ENCODE data around the gene C2CD4A.

C2CD4A gene

DNA sequence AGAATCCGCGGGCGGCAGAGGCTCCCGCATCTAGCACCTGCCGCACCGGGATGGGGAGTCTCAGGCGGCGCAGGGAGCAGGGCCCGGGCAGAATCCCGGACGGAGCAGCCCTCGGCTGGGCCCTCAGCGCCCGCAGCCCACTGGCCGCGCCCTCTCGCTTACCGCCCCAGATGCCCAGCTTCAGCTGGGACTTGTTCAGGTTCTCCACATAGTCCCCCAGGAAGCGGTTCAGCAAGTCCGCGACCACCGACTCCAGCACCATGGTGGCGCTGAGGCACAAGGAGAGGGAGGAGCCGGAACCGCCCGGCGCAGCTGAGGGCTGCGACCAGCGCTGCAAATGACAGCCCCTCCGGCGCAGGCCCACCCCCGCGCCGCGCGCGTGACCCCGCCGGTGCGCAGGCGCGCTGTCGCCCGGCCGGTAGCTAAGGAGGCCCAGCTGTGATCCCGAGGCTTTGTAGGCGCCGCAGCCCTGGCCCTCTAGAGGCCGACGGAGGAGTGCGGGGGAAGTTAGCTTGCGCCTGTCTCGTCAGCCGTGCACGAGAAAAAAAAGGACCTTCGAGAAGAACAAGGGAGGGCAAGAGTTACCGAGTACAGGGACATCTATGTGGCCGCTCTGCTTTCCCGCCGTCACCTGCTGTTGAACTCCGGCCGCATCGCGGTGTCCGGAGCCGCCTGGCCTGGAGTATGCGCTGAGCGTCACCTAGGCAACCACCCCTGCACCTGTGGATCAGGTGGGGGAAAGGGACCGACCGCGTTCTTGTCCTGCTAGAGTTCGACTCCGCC lies 6.5 kb upstream of the C2CD4A start, which contains the start of gene VPS13C:
Gene VPS13C (minus strand): TSS at position 335 of the 783 bp plus-strand sequence. CDS start 73 bp downstream, at position 262.
- no peak for FAIRE-seq

DNA sequence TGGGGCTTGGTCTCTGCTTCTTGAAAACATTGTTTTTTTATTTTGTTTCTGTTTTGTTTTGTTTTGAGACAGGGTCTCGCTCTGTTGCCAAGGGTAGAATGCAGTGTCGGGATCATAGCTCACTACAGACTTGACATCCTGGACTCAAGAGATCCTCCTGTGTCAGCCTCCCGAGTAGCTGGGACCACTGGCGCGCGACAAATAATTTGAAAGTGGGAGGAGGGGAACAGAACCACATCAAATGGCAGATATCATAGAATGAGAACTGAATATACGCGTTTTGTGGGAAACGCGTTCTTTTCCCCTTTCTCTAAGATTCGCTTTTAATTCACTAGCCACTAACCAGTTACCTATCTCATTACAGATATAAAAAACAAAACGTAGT lies 5.9 kb upstream of the C2CD4A start:
- FAIRE-seq = no peak

DNA sequence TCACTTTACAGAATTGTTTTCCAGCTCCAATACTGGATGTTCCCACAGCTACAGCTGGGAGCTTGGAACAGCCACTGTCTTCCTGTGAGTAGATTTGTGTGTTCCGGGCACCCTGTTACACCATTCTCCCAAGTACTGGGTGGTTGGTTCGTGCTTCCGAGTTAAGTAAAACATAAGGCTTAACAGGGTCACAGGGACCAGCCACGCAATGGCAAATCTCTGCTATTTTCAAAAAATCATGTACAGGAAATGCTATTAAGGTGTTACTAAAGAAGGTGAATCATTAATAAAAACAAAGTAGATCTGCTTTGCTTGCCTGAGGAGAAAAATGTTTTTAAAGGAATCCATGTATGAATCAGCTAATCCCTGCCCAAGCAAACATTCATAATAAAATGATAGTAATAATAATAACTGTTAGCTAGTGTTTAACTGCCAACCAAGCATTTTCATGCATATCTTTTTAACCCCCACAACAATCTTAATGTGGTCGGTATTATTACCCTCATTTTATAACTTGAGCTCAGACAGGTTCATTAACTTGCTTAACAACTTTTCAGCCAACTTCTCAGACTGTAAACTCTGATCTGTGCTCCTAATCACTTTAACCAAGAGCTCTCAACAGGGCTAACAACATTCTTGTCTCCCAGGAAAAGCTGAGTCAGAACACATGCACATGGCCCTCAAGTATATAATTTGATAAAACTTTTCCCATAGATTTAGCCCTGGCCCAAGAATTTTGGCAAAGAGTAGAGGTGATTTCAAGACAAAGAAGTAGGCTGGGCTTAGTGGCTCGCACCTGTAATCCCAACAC lies 2.7 kb upstream of the C2CD4A start:
- FAIRE-seq = no peak

DNA sequence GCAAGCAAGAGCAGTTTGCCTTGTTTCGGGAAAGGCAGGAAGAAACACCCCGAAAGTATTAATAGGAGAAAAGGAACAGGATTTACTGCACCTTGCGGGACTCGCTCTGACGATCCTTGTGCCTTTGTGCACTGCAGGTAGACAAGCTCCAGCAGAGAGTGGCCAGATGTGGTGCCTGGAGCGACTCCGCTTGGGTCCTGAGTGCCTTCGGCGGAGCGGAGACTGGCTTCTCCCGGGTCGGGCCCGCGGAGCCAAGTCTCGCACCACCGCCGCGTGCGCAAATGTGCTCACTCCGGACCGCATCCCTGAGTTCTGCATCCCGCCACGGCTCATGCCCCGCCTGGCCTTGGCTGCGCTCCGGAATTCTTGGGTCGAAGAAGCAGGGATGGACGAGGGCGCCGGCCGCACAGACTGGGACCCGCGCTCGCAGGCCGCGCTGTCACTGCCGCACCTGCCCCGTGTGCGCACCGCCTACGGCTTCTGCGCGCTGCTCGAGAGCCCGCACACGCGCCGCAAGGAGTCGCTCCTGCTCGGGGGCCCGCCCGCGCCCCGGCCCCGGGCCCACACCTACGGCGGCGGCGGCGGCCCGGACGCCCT lies 769 bp downstream of the C2CD4A start:
- no peak for FAIRE-seq

DNA sequence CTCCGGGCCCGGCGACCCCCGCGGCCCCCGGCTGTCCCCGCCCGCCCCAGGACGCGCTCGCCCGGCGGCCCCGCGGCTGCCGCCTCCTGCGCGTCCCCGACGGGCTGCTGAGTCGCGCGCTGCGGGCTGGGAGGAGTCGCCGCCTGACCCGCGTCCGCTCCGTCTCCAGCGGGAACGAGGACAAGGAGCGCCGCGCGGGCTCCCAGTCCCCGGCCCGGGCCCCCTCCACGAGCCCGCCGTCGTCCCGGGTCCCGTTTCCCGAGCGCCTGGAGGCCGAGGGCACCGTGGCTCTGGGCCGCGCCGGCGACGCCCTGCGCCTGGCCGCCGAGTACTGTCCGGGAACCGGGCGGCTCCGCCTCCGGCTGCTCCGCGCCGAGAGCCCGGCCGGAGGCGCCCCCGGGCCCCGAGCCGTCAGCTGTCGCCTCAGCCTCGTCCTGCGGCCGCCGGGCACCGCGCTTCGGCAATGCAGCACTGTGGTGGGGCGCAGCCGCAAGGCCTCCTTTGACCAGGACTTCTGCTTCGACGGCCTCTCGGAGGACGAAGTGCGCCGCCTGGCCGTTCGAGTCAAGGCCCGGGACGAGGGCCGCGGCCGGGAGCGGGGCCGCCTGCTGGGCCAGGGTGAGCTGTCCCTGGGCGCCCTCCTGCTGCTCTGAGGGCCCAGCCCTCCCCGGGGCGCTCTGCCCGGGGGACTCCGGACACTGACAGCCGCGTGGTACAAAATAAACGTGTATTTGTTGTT lies 1.5 kb downstream of the C2CD4A start:
- no peak for FAIRE-seq

DNA sequence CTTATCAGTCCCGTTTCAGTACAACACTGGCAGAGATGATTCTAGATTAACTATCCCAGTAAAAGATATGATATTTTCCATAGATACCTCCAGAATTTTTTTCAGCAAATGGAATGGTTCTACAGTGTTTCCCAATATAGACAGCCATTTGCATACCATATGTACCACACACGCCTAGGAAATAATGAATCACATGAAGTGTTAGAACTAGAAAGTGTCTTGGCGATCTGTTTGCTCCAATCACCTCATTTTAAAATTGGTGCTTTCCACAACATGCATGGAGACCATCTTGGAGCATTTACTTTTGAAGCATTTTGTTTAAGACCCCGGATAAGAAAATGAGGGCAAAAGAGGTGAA lies 2.0 kb downstream of the C2CD4A start:
- FAIRE-seq = no peak

DNA sequence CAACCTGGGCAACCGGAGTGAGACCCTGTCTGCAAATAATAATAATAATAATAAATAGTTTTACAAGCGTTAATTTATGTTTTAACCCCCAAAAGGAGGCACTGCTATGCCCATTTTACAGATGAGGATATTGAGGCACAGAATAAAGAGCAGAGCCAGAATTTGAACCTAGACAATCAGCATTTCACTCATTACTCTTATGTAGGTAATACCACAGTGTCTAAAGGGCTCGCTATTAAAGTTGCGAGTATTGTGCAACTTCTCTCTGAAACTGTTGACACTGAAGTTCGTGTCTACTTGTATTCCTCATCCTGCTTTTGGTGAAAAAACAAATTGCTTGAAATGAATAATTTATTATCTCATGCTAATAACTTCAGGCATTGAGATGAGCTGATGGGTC lies 2.8 kb downstream of the C2CD4A start:
- FAIRE-seq = no peak

DNA sequence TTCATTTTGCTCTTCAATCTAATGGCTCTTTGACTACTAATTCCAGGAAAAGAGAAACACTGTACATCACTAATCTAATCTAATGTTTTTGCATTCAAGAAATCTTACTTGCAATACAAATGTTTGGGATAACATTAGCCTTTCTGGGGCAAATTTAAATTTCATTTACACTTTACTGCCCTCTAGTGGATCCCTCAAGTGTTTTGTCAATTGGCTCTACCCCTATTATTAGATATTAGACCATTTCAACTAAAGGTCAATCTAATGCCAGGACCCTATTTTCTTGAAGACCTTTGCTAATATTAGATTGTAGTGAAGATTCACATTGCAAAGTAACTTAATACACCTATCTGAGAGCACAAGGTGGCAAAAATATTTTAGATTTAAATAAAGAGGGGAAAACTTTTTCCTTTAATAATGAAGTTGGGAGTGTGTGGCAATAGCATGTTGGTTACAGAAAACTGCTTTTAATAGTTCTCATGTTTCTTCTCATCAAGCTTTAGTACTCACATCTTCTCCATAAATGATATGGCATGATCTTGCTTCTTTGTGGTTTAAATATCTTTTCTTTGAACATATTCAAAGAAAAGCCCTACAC lies 5.0 kb downstream of the C2CD4A start:
- FAIRE-seq = peak; percentile 68

DNA sequence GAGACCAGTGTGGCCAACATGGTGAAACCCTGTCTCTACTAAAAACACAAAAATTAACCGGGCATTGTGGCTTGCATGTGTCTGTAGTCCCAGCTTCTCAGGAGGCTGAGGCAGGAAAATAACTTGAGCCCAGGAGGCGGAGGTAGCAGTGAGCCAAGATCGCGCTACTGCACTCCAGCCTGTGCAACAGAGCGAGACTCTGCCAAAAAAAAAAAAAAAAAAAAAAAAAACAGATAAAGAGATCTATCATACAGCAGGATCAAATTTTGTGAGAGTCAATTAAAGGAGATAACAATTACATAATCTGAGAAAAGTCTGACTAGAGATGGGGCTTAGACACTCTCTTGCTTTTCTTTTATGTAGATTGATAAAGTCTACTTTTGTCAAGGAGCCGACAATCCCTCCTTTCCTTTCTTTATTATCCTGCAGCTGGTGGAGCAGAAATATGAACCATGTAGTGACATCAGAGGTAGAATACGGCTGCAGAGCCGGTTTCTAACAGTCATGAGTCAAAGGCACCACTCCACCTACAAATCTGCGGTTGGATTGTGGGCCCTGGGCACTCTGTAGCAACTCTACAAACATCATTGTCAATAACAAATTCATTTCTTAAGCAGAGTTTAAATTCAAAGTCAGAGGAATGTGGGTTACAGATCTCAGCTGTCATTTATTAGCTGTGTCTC lies 9.0 kb downstream of the C2CD4A start:
- FAIRE-seq = no peak

DNA sequence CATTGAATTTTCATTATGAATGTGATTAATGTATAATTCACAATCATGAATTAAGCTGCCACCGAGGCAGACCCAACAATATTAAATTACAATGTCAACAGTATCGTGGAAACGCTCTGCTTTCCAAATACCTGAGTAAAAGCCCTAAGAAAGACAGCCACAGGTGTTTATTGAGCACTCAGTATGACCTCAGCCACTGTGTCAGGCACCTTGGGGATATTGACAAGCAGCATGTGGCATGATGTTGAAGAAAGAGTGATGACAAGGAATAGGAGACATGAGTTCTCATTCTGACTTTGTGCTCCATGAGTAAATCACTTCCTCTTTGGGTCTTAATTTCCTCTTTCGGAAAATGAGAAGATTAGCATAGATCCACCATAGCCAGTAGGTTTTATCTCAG lies 12.8 kb downstream of the C2CD4A start:
- no peak for FAIRE-seq

DNA sequence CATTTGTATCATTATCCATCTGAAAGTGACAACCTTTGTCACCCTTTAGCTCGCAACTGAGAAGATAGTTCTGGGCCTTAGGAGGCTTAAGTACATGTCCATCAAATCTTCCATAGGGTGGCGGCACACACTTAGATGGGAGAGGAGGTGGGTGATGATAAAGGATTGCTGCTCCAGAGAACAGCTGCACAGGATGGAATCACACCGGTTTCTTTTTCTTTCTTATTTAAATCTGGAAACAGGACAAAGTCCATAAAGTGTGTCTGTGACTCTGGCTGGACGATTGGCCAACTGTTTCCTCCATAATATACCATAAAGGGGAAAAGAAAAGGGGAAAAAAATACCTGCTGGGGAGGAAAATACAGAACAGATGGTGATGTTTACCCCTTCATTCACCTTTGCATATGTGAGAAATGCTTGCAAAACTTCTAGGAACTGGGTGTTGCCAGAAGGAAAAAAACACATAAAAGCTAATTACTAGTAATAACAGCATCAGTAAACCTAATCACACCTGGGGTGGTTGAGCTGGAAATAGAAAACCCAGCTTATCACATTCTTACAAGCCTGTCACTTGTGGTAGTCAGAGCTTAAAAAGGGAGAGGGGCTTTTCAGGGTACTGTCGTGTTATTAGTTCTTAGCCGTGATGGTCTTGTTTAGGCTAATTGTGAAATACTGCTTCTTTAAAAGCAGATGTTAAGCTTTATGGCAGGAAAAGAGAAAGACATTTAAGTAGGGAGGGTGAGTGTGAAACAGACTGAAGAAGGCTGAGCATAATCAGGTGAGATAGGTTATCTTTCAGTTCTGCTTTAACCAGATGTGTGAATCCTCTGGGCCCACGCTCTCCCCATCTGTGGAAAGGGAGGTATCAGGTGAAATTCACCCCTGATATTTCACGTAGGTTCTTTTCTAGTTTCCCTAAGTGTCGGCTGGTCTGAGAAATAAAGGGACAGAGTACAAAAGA lies 16.7 kb downstream of the C2CD4A start:
- FAIRE-seq = no peak

DNA sequence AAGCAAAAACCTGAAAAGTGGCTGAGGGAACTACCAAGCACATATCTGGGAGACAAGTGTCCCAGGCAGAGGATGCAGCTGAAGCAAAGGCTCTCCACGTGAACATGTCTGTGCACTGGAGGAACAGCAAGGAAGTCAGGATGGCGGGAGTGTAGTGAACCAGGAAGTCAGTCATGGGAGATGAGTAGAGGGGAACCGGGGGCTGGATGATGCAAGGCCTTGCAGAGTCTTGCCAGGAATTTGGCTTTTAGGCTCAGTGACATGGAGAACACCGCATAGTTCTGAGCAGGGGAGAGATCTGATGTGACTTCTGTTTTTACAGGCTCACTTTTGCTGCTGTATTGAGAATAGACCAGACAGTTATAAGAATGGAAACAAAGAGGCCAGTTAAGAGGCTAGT lies 19.0 kb downstream of the C2CD4A start:
- no peak for FAIRE-seq

DNA sequence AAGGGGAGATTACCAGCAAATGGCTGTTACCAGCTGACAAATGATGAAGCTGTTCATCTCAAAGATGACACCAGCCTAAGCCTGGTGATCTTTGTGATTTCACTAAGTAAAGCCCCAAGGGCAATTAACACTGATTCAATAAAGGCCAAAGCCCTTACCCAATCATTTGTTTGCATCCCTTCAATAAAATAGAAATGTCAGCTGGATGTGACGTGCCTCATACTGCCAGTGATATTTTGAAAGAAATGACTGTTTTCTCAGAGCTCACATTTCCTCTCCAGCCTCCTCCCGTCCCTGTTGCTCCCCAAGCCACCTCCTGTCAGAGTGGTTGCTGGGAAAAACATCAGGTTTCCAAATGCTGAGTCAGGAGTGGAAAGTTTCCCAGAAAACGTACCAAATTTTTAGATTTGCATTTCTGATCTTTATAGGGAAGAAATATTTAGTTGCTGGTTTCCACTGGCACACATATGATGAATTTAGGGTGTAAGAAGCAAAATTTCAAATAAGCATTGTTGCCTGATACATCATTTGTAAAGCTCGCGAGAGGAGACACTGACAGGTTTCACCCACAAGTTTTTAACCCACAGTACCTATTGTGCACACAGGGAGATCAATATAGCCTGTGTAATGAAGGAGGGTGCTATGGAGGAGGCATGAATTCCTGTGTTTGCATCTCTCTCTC lies 21.0 kb downstream of the C2CD4A start:
- FAIRE-seq = no peak

DNA sequence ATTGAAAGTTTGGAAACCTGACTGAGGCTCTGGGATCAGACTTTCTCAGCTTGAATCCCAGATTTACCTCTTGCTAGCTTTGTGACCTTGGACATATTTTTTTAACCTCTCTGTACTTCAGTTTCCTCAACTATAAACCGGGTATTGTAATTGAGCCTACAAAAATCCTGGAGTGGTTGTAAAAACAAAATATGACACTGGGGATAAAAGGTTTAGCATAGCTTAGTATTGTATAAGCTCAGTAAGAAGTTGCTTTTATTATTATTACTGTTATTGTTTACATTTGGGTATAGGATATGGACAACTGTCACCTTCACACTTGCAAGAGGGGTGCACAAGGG lies 21.5 kb downstream of the C2CD4A start:
- no peak for FAIRE-seq

DNA sequence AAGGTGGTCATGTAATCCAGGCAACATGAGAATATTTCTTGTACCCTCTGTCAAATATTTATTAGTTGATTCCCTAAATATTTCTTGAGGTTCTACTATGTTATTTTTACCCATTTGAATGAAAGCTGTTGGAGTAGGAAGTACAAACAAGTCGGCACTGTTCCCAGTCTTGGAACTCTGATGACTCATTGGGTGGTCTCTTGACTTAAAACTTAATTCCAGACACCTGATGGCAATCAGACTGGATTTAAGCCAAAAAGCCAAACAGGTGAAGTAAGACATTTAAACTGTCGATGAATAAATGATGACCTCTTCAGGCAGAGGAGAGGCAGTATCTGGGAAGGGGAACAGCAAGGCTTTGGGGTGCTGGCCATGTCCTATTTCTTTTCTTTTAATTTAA lies 22.8 kb downstream of the C2CD4A start:
- no peak for FAIRE-seq

DNA sequence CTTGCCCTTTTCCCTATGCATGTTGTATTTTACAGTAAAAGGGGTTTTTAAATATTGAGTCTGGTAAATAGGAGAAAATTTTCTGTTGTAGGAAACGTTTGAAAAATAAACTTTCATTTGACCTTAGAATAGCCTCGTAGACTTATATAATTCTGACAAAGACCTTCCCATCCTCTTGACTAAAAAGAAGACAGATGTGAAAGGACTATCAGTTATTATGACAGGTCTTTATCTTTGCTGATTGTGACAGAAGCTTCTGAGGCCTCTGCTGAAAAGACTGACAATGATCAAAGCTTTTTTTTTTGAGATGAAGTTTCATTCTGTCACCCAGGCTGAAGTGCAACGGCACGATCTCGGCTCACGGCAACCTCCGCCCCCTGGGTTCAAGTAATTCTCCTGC lies 24.2 kb downstream of the C2CD4A start:
- no peak for FAIRE-seq

DNA sequence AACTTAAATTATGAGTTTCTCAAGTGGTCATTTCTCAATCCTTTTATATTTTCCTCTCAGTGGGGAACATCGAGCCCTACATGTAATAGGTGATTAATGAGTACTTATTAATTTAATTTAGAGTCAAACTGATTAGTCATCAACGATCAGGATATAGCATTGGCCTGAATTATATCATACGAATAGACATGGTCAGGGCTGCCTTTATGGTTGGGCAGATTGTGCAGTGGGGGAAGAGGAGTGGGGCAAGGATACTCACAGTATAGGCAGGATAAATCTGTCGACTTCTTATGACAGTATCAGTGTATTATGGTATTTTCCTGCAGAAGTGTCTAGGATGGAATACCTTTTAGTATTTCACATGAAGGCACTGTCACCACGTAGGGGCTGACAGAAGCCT lies 27.0 kb downstream of the C2CD4A start:
- FAIRE-seq = no peak

DNA sequence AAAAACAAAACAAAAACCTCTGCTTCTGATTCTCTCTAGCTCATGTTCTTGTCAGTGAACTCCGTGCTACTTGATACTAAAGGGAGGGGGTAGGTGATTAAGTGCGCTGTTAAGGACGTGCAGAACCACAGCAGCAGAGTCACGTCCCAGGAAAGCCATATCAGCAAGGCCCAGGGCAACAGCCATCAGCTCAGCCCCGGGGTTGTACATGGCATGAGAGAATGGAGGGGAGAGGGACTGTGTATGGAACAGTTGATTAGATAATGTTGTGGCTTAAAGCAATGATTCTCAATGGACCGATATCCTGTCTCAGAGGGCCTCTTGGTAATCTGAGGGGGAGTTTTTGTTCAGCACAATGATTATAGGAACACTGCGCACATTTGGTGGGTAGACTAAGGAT lies 27.6 kb downstream of the C2CD4A start:
- FAIRE-seq = no peak

DNA sequence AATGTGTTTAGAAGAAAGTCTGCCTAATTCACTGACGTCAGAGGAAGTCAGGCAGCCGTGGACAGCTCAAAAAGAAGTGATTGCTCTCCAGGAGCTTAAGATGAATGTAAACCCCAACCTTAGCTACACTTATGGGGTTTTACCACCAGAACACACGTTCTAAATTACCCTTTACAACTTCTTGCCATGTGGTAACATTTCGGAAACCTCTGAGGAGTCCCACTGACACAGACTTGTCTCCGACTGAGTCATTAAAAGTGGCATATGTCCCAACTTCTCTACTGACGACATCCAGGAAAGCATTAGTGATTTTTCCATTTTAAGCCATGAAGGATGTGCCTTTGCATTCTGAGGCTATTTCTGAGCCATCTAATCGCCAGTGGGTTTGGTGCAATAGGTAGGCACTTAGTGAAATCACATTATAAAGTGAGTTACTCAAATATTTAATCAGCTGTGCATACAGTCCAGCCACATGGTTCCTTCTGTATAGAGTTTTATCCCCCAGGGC lies 32.4 kb downstream of the C2CD4A start:
- FAIRE-seq = no peak

DNA sequence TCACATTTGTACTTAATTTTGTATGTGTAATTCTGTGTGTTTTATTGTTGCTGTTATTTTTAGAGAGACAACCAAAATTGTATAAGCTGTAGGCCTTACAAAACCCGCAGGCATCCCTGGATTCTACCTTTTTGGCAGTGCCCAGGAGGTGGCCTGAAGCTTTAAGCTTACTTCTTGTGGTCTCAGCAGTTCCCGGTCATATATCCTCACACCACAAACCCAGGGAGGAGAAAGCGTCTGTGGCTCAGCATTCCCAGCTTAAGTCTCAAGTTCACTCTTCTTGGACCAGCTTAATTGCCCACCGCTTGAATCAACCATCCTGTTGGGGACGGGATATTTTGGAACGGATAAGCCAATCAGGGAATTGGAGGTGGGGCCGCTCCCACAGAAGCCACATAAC lies 36.7 kb downstream of the C2CD4A start:
- FAIRE-seq = no peak
